ENCODE data around the gene EMCN. TPM values are rescaled to one million over a fixed set of nuclear protein-coding genes. Genes with fewer than 3 reads are reported as not detected.

The EMCN gene
- total and polyA plus RNA-seq, 4 experiments from 2014 or later, result not detected

DNA sequence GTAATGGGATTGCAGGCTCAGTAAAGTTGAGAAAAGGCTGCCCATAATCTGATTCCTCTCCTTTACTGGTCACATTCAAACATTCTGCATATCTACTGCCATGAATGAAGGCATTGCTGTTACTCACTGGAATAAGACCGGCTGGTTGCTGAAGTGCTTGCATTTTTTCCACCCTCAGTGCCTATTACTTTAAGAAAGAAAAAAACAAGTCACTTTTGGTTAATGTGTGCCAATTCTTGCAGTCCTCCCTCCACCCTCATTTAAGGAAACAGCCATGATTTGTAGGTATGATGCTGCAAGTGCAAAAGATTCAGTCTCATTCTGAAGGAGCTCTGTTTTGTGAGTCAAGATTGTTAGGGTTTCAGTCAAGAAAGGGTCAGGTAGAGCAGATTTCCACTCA, 94.9 kb downstream of the EMCN start:
- intact Hi-C loops (cut with micrococcal nuclease), result loop anchor here (5.0 kb wide), 1 partner anchor 1839 kb away; no protein-coding TSS in a partner anchor
- CTCF ChIA-PET (ENCODE audit: partially characterized antibody), result no interaction called here
- no peak overlapping the region for H3K4me3 ChIP-seq (ENCODE audit: low read length in 2 of 2)

DNA sequence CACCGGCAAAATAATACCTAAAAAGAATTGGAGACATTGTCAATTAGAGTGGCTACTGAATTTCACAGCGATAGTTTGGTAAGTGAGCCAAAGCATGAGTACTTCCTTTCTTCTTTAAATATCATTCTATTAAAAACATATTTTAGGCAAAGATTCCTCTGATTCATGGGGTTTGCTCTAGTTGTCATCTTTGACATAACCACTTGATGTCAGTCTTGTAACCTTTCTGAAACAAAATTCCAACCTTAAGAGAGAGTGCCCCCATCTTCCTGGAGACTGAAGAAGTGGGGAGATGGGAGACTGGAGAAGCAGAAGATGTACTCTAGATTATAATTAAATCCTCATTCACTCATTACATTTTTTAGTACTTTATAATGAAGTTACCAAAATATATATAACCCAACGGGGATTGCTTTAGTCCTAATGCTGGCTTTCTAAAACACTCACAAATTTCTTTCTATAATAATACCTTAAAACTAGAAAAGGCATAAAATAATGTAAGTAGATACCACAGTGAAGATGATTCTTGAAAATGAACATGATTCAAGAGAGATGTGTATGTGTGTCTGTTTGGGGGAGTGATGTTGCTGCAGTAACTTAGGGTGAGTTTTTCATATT, 96.4 kb downstream of the EMCN start:
- intact Hi-C loops (cut with micrococcal nuclease), result loop anchor here (1.0 to 5.0 kb wide), 3 partner anchors 1176 to 1841 kb away; no protein-coding TSS in a partner anchor
- Histone ChIP-seq H3K9me3 (ENCODE audit: control insufficient read depth in 1 of 2, low read length in 2 of 2) (no peaks in the 10 kb centered on the region), H3K4me3 (ENCODE audit: low read length in 2 of 2) (no peak overlapping the region), H3K27ac (ENCODE audit: low read depth, low read length) (no peak overlapping the region), H3K27me3 (ENCODE audit: insufficient read depth, low read length) (no peaks in the 10 kb centered on the region), H3K36me3 (ENCODE audit: insufficient read depth, low read length) (no peaks in the 10 kb centered on the region), H3K4me1 (ENCODE audit: insufficient read depth, low read length) (no peaks in the 10 kb centered on the region)
- Mint-ChIP-seq H3K4me1 (no peaks in the 10 kb centered on the region), H3K4me3 (no peak overlapping the region), H3K27me3 (peaks cover 0 to 4% of the 10 kb centered on the region in 2 donors), H3K27ac (no peak overlapping the region), H3K36me3 (no peaks in the 10 kb centered on the region), H3K9me3 (peaks cover 0 to 2% (median 0%) of the 10 kb centered on the region in 8 donors)
- ChIA-PET POLR2A (ENCODE audit: partially characterized antibody) (no interaction called here), CTCF (ENCODE audit: partially characterized antibody) (no interaction called here)
- DNase-seq, result peak in 1 of 5 donors; percentile 1

More for the DNA sequence above, 94.9 kb downstream of the EMCN start:
- Mint-ChIP-seq H3K36me3 (no peaks in the 10 kb centered on the region), H3K4me1 (no peaks in the 10 kb centered on the region), H3K9me3 (peaks cover 0 to 2% (median 0%) of the 10 kb centered on the region in 8 donors), H3K27me3 (peaks cover 0 to 3% of the 10 kb centered on the region in 2 donors), H3K4me3 (no peak overlapping the region), H3K27ac (no peak overlapping the region)
- H3K9me3 ChIP-seq (ENCODE audit: control insufficient read depth in 1 of 2, low read length in 2 of 2), result no peaks in the 10 kb centered on the region
- no peaks in the 10 kb centered on the region for H3K4me1 ChIP-seq (ENCODE audit: insufficient read depth, low read length)
- POLR2A ChIA-PET (ENCODE audit: partially characterized antibody), result no interaction called here
- no peaks in the 10 kb centered on the region for H3K36me3 ChIP-seq (ENCODE audit: insufficient read depth, low read length)
- DNase-seq, result no peak
- no peak overlapping the region for H3K27ac ChIP-seq (ENCODE audit: low read depth, low read length)
- no peaks in the 10 kb centered on the region for H3K27me3 ChIP-seq (ENCODE audit: insufficient read depth, low read length)

DNA sequence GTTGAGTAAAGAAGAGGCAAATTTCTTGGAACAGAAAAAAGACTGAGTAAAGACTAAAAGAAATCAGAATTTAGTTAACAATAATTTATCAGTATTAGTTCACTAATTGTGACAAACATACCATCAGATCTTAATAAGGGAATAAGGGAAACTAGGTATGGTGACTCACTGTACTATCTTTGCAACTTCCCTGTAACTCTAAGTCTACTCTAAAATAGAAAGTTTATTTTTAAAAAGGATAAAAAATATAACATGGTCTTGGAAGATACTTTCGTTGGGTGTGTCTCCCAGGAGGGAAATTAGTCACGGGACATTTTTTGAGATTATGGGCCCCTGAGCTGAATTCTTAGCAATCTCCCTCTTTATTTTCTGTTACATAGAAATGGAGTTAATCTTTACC, 97.3 kb downstream of the EMCN start:
- Mint-ChIP-seq H3K27me3 (peaks cover 0 to 4% of the 10 kb centered on the region in 2 donors), H3K4me3 (no peak overlapping the region), H3K36me3 (no peaks in the 10 kb centered on the region), H3K27ac (no peak overlapping the region), H3K9me3 (peaks cover 0 to 2% (median 0%) of the 10 kb centered on the region in 8 donors), H3K4me1 (no peaks in the 10 kb centered on the region)
- H3K4me3 ChIP-seq (ENCODE audit: low read length in 2 of 2), result no peak overlapping the region
- DNase-seq, result no peak
- no peaks in the 10 kb centered on the region for H3K36me3 ChIP-seq (ENCODE audit: insufficient read depth, low read length)
- H3K9me3 ChIP-seq (ENCODE audit: control insufficient read depth in 1 of 2, low read length in 2 of 2), result no peaks in the 10 kb centered on the region
- CTCF ChIA-PET (ENCODE audit: partially characterized antibody), result no interaction called here
- no peaks in the 10 kb centered on the region for H3K27me3 ChIP-seq (ENCODE audit: insufficient read depth, low read length)
- no peaks in the 10 kb centered on the region for H3K4me1 ChIP-seq (ENCODE audit: insufficient read depth, low read length)
- intact Hi-C loops (cut with micrococcal nuclease), result loop anchor here (5.0 kb wide), 1 partner anchor 1842 kb away; no protein-coding TSS in a partner anchor
- H3K27ac ChIP-seq (ENCODE audit: low read depth, low read length), result no peak overlapping the region
- POLR2A ChIA-PET (ENCODE audit: partially characterized antibody), result no interaction called here

DNA sequence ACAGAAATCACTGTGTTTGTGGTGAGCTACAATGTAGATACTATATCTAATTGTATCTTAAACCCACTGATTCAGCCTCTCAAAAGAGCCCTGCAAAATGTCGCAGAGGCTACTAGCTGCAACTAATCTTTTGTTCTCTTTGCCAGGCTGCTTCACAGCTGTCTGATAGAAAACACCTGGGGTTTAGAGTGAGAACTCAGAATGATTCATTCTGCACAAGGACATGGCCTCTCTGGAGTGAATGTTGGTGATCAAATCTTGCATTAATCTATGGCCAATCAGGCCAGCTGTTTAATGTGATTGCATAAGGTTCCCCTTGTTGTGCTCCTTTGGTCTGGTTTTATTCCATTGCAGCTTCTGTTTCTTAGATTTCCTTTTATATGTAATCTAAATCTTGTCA, 100.3 kb downstream of the EMCN start:
- H3K27me3 Mint-ChIP-seq, result peaks cover 0 to 4% of the 10 kb centered on the region in 2 donors
- no peaks in the 10 kb centered on the region for H3K36me3 ChIP-seq (ENCODE audit: insufficient read depth, low read length)
- no peak overlapping the region for H3K4me3 ChIP-seq (ENCODE audit: low read length in 2 of 2)
- no peaks in the 10 kb centered on the region for H3K4me1 Mint-ChIP-seq
- no peaks in the 10 kb centered on the region for H3K9me3 ChIP-seq (ENCODE audit: control insufficient read depth in 1 of 2, low read length in 2 of 2)
- H3K9me3 Mint-ChIP-seq, result no peaks in the 10 kb centered on the region
- POLR2A ChIA-PET (ENCODE audit: partially characterized antibody), result no interaction called here
- no peak overlapping the region for H3K27ac Mint-ChIP-seq
- no peaks in the 10 kb centered on the region for H3K27me3 ChIP-seq (ENCODE audit: insufficient read depth, low read length)
- H3K36me3 Mint-ChIP-seq, result no peaks in the 10 kb centered on the region
- intact Hi-C loops (cut with micrococcal nuclease), result no loop called here
- no peak for DNase-seq
- no peak overlapping the region for H3K4me3 Mint-ChIP-seq
- H3K27ac ChIP-seq (ENCODE audit: low read depth, low read length), result no peak overlapping the region
- CTCF ChIA-PET (ENCODE audit: partially characterized antibody), result no interaction called here
- H3K4me1 ChIP-seq (ENCODE audit: insufficient read depth, low read length), result no peaks in the 10 kb centered on the region

DNA sequence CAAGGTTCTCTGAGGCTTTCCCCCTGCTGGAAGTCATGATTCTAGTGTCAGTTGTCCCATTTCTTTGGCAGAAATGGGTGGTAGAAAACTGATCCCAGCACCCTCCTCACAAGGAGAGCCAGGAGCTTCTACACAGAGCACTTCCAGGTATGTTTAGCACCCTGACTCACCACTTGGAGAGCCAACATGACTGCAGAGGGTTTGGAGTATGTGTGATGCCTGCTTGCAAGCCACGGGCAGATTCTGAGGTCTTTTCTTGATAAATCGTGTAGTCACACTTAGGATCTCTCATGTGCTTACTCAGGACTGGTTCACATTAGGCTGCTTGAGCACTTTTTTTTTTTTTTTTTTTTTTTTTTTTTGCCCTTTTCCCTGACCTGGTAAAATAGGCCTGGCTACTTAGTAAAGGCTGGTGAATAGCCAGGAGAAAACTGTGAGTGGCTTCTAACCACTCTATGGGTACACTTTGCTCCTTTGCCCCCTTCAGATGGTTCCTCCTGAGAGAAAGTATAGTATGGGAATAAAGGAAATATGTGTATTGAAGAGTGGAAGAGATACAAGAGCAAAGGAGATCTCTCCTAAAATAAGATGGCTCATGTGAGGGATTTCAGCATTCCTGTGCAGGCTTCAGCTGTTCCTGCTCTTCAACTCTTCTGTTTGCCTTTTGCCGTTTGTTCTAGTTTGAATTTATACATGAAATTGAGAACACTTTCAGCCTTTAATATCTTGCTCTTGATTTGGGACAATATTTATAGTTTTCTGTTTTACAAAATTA, 103.6 kb downstream of the EMCN start:
- intact Hi-C loops (cut with micrococcal nuclease), result no loop called here

DNA sequence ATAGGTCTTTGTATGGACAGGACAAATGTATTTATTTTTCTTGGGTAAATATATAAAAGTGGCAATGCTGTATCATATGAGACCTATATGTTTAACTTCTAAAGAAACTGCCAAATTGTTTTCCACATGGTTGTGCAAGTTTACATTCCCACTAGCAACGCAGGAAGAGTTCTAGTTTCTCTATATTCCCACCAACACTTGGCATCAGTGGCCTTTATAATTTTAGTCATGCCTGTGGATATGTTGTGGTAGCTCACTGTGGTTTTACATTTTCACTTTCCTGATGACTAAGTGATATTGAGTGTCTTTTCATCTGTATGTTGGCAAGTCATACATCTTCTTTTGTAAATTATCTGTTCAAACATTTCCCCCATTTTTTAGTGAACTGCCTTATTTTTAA, 126.0 kb downstream of the EMCN start:
- H3K4me1 ChIP-seq (ENCODE audit: insufficient read depth, low read length), result no peaks in the 10 kb centered on the region

More for the DNA sequence above, 103.6 kb downstream of the EMCN start:
- no peaks in the 10 kb centered on the region for H3K4me1 ChIP-seq (ENCODE audit: insufficient read depth, low read length)
- no peak overlapping the region for H3K27ac Mint-ChIP-seq
- no peaks in the 10 kb centered on the region for H3K9me3 Mint-ChIP-seq
- no peak overlapping the region for H3K4me3 Mint-ChIP-seq
- no peak overlapping the region for H3K4me3 ChIP-seq (ENCODE audit: low read length in 2 of 2)
- H3K9me3 ChIP-seq (ENCODE audit: control insufficient read depth in 1 of 2, low read length in 2 of 2), result no peaks in the 10 kb centered on the region
- no peaks in the 10 kb centered on the region for H3K36me3 ChIP-seq (ENCODE audit: insufficient read depth, low read length)
- DNase-seq, result no peak
- no peaks in the 10 kb centered on the region for H3K27me3 ChIP-seq (ENCODE audit: insufficient read depth, low read length)
- peaks cover 1 to 7% of the 10 kb centered on the region in 2 donors for H3K27me3 Mint-ChIP-seq
- ChIA-PET POLR2A (ENCODE audit: partially characterized antibody) (no interaction called here), CTCF (ENCODE audit: partially characterized antibody) (no interaction called here)
- H3K27ac ChIP-seq (ENCODE audit: low read depth, low read length), result no peak overlapping the region
- no peaks in the 10 kb centered on the region for H3K4me1 Mint-ChIP-seq
- no peaks in the 10 kb centered on the region for H3K36me3 Mint-ChIP-seq

DNA sequence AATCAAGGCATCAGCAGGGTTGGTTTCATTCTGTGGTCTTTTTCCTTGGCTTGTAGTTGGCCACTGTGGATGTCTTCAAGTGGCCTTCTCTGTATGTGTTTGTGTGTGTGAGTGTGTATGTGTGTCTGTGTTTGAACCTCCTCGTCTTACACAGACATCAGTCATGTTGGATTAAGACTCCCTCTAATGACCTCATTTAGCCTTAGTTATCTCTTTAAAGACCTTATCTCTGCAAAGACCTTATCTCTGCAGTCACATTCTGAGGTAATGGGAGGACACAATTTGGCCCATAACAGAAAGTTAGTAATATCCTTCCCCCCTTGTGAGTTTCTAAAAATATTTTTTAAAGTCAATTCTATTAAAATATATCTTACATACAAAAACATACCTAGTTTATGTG, 126.7 kb downstream of the EMCN start:
- no peaks in the 10 kb centered on the region for H3K27me3 ChIP-seq (ENCODE audit: insufficient read depth, low read length)
- H3K36me3 Mint-ChIP-seq, result no peaks in the 10 kb centered on the region
- H3K27me3 Mint-ChIP-seq, result no peaks in the 10 kb centered on the region
- DNase-seq, result no peak
- H3K27ac ChIP-seq (ENCODE audit: low read depth, low read length), result no peak overlapping the region
- H3K9me3 Mint-ChIP-seq, result peaks cover 0 to 2% (median 0%) of the 10 kb centered on the region in 8 donors
- no peak overlapping the region for H3K4me3 ChIP-seq (ENCODE audit: low read length in 2 of 2)
- no peaks in the 10 kb centered on the region for H3K9me3 ChIP-seq (ENCODE audit: control insufficient read depth in 1 of 2, low read length in 2 of 2)
- H3K27ac Mint-ChIP-seq, result no peak overlapping the region
- no peak overlapping the region for H3K4me3 Mint-ChIP-seq
- no peaks in the 10 kb centered on the region for H3K4me1 Mint-ChIP-seq
- ChIA-PET CTCF (ENCODE audit: partially characterized antibody) (no interaction called here), POLR2A (ENCODE audit: partially characterized antibody) (no interaction called here)
- no peaks in the 10 kb centered on the region for H3K36me3 ChIP-seq (ENCODE audit: insufficient read depth, low read length)
- H3K4me1 ChIP-seq (ENCODE audit: insufficient read depth, low read length), result no peaks in the 10 kb centered on the region
- intact Hi-C loops (cut with micrococcal nuclease), result no loop called here

More for the DNA sequence above, 126.0 kb downstream of the EMCN start:
- Mint-ChIP-seq H3K27me3 (no peaks in the 10 kb centered on the region), H3K36me3 (no peaks in the 10 kb centered on the region), H3K27ac (no peak overlapping the region), H3K4me3 (no peak overlapping the region), H3K9me3 (peaks cover 0 to 2% (median 0%) of the 10 kb centered on the region in 8 donors), H3K4me1 (no peaks in the 10 kb centered on the region)
- DNase-seq, result no peak
- intact Hi-C loops (cut with micrococcal nuclease), result no loop called here
- Histone ChIP-seq H3K36me3 (ENCODE audit: insufficient read depth, low read length) (no peaks in the 10 kb centered on the region), H3K4me3 (ENCODE audit: low read length in 2 of 2) (no peak overlapping the region), H3K9me3 (ENCODE audit: control insufficient read depth in 1 of 2, low read length in 2 of 2) (no peaks in the 10 kb centered on the region), H3K27me3 (ENCODE audit: insufficient read depth, low read length) (no peaks in the 10 kb centered on the region), H3K27ac (ENCODE audit: low read depth, low read length) (no peak overlapping the region)
- ChIA-PET CTCF (ENCODE audit: partially characterized antibody) (no interaction called here), POLR2A (ENCODE audit: partially characterized antibody) (no interaction called here)

Data from CD4-positive, alpha-beta memory T cell (primary cell).